GM06990 (cell line): Measurements from ENCODE around the gene JAK1.

Experiments used
- DNase-seq: peaks from one replicate; pipeline ENCODE4 v3.0.0-alpha.2; 2011; ENCODE audit not compliant: insufficient read length; ENCODE audit errors: extremely low read depth
- H3K27me3 ChIP-seq: replicated peaks from 2 replicates; pipeline ENCODE4 v1.6.0; 2011; ENCODE audit warnings: low read length; ENCODE audit not compliant: control insufficient read depth, insufficient read depth
- H3K36me3 ChIP-seq: 2 replicates; pipeline ENCODE4 v1.5.1; 2011; ENCODE audit warnings: low read length; ENCODE audit not compliant: control insufficient read depth, insufficient read depth
- H3K4me3 ChIP-seq: replicated peaks from 2 replicates; pipeline ENCODE4 v1.5.1; 2011; ENCODE audit warnings: low read depth, mild to moderate bottlenecking, control low read depth, low read length
- TF ChIP-seq, protein P1 (sequence below): IDR thresholded peaks from 2 replicates; pipeline ENCODE4 v1.5.1; 2011; ENCODE audit warnings: low read length, control low read depth, mild to moderate bottlenecking, inconsistent platforms; ENCODE audit not compliant: insufficient read depth, poor library complexity, severe bottlenecking

Gene JAK1

DNA sequence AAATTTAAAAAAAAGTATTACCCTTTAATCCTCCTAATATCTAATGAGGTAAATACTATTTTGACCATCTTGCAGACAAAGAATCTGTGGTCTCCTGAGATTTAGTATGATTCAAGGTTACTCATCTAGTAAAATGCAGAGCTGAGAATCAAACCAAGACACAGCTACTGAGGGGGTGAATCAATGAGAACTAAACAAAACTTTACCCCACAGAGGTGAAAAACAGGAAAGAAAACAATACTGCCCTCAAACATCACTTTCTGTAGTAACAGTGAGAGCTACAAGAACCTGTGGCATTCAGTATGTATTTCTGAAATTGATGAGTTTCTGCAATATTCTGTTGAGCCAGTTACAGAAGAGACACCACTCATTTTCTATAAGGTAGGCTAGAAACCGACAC lies 85.1 kb downstream of the JAK1 start:
- no peak overlapping the region for H3K4me3 ChIP-seq
- H3K36me3 ChIP-seq = peaks cover 3% of the 10 kb centered on the region
- no peaks in the 10 kb centered on the region for H3K27me3 ChIP-seq
- no peak for DNase-seq
- TF ChIP-seq, protein P1, sequence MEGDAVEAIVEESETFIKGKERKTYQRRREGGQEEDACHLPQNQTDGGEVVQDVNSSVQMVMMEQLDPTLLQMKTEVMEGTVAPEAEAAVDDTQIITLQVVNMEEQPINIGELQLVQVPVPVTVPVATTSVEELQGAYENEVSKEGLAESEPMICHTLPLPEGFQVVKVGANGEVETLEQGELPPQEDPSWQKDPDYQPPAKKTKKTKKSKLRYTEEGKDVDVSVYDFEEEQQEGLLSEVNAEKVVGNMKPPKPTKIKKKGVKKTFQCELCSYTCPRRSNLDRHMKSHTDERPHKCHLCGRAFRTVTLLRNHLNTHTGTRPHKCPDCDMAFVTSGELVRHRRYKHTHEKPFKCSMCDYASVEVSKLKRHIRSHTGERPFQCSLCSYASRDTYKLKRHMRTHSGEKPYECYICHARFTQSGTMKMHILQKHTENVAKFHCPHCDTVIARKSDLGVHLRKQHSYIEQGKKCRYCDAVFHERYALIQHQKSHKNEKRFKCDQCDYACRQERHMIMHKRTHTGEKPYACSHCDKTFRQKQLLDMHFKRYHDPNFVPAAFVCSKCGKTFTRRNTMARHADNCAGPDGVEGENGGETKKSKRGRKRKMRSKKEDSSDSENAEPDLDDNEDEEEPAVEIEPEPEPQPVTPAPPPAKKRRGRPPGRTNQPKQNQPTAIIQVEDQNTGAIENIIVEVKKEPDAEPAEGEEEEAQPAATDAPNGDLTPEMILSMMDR = no peak

DNA sequence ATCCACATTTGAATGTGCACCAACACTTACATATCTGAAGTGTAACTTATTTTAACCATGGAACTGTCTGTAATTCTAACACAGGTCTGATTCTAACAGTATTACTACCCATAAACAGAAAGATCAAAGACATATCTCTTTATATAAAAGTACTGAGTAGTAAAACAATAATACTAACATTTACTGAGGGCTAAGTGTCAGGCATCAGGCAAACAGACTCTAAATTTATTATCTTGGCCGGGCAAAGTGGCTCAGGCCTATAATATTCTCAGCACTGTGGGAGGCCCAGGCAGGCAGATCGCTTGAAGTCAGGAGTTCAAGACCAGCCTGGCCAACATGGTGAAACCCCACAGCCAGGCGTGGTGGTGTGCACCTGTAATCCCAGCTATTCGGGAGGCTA lies 85.9 kb downstream of the JAK1 start:
- DNase-seq = no peak
- Histone ChIP-seq H3K36me3 (peaks cover 9% of the 10 kb centered on the region), H3K27me3 (no peaks in the 10 kb centered on the region), H3K4me3 (no peak overlapping the region)
- TF ChIP-seq, protein P1 = no peak

DNA sequence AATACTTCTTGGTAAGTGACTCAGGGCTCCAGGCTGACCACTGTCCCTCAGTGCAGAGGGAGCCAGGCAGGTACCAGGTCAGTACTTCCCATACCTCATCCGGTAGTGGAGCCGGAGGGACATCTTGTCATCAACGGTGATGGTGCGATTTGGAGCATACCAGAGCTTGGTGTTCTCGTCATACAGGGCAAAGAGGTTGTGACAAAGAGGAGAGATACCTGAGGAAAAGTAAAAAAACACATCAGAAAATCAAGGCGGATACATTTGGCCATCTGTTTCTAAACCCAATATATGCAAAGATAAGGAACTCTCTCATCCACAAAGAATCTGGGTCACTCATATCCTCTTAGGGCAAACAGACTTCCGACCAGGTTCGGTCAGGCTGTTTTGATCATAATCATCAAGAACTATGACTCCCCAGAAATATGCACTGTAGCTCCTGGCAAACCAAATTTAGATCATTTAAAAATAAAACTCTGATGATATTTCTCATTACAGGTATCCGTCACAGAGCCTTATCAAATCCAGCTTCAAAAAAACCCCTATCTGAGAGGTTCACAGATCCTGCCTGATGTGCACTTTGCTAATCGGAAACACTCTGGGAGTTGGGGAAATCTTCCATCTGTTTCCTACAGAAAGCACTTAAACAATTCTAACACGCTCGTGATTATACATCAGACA lies 87.3 kb downstream of the JAK1 start:
- TF ChIP-seq, protein P1 = no peak
- H3K27me3 ChIP-seq = no peaks in the 10 kb centered on the region
- peaks cover 10% of the 10 kb centered on the region for H3K36me3 ChIP-seq
- no peak overlapping the region for H3K4me3 ChIP-seq
- no peak for DNase-seq

DNA sequence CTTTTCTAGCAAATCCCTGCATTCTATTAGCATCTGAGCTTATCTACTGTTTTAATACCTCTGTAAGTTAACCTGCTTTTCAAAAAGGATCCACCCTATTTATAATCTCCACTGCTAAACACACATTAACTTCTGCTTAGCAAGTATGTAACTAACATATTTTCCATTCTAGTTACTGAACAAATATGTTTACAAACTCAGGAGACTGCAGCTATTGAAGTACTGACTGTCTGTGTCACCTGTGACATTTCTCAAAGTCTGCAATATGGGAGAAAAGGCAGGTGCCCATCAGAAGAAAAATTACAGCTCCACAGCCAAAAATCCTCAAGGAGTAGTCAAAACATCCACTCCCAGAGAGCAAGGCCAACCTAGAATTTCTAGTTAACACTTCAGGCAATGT lies 88.3 kb downstream of the JAK1 start:
- Histone ChIP-seq H3K36me3 (peaks cover 14% of the 10 kb centered on the region), H3K27me3 (no peaks in the 10 kb centered on the region), H3K4me3 (no peak overlapping the region)
- TF ChIP-seq, protein P1 = no peak
- DNase-seq = no peak

DNA sequence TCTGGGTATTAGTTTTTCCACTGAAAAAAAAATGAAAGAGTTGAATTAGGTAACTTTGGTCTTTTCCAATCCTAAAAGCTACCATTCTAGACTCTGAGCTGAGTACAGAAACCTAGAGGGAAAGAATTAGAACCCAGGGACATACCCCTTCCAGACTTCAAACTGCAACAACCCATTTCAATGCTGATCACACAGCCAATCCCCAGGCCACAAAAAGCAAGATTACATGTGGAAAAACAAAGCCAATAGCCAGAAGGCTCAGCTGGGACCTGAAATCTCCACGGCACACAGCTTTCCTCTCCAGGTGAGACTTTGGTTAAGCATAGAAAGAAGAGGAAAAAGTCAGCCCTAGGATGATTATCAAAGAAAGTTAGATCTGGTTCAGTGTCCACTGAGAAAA lies 88.8 kb downstream of the JAK1 start:
- Histone ChIP-seq H3K4me3 (no peak overlapping the region), H3K36me3 (peaks cover 14% of the 10 kb centered on the region), H3K27me3 (no peaks in the 10 kb centered on the region)
- no peak for DNase-seq
- TF ChIP-seq, protein P1 = no peak

DNA sequence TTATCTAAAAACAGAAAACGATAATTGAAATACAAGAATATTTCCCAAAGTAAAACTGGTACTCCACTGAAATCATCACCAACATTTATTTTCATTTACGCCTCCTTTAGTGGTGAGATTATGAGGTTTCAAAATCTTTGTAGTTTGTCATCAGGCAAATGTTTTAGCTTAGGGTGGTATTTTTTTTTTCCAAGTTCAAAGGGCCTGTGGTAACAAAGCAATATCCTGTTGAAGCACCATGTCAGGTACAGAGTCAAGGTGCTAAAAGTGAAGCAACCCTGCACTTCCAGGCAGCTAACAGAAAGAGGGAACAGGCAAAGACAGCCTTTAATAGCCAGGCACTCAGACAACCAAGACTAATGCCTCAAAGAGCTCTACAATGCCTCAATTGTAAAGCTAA lies 89.2 kb downstream of the JAK1 start:
- TF ChIP-seq, protein P1 = no peak

More for the DNA sequence above, 89.2 kb downstream of the JAK1 start:
- H3K36me3 ChIP-seq = peaks cover 14% of the 10 kb centered on the region
- no peak for DNase-seq
- no peaks in the 10 kb centered on the region for H3K27me3 ChIP-seq
- no peak overlapping the region for H3K4me3 ChIP-seq
